HG02840 (cell line): Measurements from ENCODE around the gene ADIPOR2.
"Not testable (repeated sequence)": the region's sequence is repeated elsewhere in the genome, so short reads cannot be mapped to it uniquely, and the experiment has no call there.

Experiments
- ATAC-seq: cut with Tn5 transposase; IDR thresholded peaks from one replicate; pipeline ENCODE4 v1.9.1; 2021; ENCODE audit warnings: mild to moderate bottlenecking, moderate library complexity, moderate number of reproducible peaks; ENCODE audit not compliant: unreplicated experiment, low FRiP score

Gene ADIPOR2

DNA sequence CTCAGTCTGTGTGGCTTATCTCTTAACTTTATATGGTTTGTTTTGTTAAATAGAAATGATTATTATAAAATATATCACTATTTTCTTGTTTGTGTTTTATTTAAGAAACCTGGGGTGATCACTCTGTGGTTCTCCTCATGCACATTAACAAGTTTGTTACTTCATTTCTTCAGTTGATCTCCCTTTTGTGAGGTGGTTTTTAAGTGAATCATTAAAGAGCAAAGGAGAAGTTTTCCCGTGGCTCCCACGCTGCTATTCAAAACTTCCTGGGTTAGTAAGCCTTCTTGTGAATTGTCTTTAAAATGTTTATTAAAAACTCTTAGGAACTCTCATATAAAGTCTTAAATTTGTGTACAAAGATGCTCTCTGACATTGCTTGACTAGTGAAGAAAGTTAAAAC, 11.8 kb downstream of the ADIPOR2 start:
- ATAC-seq: no peak

DNA sequence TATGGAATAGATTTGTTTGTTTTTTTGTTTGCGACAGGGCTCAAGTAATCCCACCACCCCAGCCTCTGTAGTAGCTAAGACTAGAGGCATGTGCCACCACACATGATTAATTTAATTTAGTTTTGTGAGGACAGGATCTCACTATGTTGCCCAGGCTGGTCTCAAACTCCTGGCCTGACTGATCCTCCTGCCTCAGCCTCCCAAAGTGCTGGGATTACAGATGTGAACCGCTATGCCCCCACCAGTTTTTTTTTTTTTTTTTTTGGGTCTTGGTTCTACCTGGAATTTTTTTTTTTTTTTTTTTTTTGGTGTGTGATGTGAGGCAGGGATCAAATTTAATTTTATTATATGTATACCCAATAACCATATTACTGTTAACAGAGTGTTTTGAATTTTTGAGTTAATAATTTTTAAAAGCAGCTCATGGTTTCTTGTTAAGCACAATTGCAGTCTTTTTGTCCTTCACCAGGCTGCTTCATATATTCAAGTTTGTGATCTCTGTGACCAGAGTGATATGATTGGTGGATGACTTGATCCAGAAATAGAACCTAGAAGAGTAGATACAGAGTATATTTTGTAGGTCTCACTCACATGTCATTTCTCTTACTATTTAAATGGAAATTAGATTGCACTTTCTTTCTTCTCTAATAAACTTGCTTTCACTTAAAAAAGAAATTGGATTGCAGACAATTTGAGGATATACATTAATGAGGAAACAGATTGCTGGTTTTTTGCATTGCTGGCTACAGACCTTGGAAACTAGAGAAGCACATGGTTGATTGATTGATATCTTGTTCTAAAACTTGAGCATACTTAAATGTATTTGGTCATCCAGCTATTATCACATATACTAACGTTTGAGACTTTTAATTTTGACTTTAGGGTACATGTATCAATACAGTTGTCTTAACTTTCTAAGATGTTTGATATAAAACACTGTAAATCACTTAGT, 13.2 kb downstream of the ADIPOR2 start:
- no peak for ATAC-seq

DNA sequence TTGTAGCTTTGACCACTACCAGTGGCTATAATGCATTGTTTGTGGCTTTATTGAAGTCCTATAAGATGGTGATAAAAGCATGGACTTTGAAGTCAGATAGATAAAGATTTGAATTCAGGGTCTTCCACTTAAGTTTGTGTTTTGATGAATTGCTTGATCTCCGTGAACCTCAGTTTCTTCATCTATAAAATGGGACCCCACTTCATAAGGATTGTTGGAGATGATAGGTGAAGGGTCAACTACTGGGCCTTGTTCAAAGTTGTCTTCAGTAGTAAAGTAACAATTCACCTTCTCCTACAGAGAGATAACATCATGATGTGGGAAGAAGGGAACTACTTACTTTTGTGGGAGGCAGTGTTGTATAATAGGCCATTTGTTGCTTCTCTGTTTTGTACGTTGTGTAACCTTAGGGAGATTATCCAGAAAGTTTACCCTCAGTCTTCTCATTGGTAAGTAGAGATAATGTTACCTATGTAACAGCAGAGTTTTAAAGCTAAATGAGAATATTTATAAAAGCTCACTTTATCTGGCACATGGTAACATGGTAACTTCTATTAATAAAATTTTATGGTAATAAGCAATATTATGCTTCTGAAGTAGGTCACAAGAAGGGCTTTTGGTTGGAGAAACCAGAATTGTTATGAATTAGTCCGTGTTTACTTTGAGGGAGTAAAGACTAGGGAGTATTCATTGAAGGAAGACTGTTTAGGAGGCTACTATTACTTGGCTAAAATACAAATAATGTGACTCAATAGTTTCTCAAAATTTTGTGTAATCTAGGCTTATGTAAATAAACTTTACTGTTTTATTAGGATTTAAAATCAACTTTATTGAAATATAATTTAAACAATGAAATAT, 15.1 kb downstream of the ADIPOR2 start:
- no peak for ATAC-seq

DNA sequence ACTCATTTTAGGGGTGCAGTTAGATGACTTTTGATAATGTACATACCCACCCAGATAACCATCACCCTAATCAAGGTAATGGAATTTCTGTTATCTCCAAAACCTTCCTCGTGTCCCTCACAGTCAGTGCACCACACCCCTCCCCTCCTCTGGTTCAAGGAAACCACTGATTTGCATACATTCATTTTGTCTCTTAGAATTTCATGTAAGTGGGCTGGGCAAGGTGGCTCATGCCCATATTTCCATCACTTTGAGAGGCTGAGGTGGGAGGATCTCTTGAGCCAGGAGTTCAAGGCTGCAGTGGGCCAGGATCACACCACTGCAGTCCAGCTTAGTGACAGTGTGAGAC, 15.7 kb downstream of the ADIPOR2 start:
- ATAC-seq: no peak

DNA sequence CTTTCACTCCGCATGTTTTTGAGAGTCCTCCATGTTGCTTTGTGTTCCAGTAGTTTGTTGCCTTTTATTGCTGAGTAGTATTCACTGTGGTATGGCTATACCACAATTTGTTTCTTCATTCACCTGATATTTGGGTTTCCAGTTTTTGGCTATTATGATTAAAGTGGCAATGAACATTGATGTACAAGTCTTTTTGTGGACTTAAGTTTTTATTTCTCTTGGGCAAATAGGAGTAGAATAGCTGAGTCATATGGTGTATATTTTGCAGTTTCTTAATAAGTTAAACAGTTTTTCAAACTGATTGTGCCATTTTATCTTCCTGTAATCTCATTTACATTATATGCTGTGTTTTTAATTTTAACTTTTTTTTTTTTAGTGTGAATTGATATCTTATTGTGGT, 16.2 kb downstream of the ADIPOR2 start:
- ATAC-seq: no peak

DNA sequence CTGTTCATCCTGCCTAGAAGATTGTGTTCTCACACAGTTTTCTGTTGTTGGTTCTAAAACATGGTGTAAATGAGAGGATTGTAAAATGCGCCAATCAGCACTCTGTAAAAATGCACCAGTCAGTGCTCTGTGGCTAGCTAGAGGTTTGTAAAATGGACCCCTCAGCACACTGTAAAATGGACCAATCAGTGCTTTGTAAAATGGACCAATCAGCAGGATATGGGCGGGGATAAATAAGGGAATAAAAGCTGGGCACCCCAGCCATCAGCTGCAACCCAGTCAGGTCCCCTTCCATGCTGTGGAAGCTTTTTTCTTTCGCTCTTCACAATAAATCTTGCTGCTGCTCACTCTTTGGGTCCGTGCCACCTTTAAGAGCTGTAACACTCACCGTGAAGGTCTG, 19.1 kb downstream of the ADIPOR2 start:
- not testable (repeated sequence) for ATAC-seq

DNA sequence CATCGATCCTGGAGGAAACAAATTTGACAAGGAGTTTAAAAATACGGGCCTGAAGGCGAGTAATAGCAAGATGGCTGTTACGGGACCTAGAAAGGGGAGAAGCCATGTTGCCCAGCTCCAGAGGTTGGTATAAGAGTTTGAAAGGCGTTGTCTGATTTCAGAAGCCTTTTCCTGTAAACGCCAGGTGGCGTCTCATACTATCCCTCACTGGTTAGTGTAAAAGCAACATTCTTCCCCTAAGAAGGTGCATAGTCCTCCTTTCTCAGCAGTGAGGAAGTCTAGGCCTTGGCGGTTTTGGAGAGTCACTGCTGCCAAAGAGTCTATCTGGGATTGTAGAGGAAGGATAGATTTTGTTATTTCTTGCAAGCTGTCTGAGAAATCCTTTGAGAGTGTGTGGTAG, 20.0 kb downstream of the ADIPOR2 start:
- ATAC-seq: not testable (repeated sequence)

DNA sequence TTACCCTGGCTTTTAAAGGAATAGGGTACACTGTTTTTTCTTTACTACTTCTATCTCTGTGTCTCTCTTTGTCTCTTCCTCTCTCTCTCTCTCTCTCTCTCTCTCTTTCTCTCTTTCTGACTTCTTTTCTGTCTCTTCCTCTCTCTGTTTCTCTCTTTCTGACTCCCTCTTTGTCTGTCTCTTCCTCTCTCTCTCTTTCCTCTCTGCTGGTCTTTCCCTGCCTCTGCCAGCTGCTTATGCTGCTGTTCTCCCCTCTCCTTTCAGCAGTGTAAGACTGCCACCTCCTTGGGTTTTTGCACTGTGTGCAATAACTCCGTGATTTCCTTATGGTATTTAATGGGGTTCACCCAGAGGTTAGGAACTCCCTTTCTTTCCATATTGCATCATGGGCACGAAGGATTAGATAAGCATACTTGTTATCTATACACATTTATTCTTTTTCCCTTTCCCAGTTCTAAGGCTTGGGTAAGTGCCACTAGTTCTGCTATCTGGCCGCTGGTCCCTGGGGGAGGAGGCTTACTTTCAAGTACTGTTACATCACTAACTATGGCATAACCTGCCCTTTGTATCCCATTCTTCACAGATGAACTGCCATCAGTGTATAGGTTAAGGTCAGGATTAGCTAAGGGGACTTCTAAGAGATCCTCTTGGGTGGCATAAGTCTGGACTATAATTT, 20.8 kb downstream of the ADIPOR2 start:
- ATAC-seq: not testable (repeated sequence)

DNA sequence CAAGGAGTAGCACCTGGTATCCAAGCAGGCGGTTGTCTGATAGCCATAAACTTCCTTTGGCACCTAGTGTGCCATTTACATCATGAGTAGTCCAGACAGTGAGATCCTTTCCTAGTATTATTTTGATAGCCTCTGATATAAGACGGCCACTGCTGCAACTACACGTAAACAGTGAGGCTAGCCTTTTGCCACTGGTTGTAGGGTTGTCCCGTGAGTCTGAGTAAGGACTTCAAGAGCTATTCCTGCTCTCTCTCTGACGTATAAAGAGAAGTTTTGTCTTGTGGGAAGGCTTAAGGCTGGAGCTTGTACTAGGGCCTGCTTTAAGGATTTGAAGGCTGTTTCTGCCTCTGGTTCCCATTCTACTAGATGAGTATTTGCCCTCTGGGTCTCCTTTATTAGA, 21.4 kb downstream of the ADIPOR2 start:
- not testable (repeated sequence) for ATAC-seq

DNA sequence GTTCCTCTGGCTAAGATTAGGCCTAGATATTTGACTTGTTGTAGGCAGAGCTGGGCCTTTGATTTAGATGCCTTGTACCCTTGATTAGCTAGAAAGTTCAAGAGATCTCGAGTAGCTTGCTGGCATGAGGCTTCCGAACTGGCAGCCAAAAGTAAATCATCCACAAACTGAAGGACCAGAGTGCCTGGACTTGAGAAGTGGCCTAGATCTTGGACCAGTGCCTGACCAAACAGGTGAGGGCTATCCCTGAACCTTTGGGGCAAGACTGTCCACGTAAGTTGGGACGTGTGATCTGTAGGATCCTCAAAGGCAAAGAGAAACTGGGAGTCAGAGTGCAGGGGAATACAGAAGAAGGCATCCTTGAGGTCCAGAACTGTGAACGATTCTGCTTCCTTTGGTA, 22.0 kb downstream of the ADIPOR2 start:
- ATAC-seq: not testable (repeated sequence)

DNA sequence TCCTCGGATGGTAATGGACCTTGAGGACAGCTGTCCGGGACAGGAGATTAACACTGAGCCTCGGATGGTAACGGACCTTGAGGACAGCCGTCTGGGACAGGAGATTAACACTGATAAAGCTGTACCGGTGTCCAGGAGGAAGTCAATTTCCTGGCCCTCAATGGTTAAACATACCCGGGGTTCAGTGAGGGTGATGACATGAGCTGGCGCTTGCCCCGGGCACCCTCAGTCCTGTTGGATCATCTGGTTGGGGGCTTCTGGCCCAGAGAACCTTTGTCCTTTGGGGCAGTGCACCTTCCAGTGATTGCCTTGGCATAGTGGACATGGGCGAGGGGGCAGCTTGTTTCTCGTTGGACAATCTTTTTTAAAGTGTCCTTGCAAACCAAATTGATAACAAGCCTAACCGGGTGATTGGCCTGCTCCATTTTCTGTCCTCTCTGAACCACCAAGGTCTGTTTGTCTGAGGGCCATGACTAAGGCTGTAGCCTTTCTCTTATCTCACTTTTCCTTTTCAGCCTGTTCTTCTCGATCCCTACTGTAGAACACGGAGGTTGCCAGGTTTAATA, 23.0 kb downstream of the ADIPOR2 start:
- ATAC-seq: not testable (repeated sequence)

DNA sequence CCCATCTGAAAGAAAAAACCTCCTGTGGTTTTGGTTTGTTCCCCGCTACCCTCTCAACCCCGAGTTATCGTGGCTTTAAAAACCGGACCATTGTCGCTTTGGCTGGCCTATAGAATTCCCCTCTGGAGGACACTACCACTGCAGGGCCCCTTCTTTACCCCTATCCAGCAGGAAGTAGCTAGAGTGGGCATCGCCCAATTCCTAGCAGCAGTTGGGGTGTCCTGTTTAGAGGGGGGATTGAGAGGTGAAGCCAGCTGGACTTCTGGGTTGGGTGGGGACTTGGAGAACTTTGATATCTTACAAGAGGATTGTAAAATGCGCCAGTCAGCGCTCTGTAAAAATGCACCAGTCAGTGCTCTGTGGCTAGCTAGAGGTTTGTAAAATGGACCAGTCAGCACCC, 24.6 kb downstream of the ADIPOR2 start:
- ATAC-seq: not testable (repeated sequence)

DNA sequence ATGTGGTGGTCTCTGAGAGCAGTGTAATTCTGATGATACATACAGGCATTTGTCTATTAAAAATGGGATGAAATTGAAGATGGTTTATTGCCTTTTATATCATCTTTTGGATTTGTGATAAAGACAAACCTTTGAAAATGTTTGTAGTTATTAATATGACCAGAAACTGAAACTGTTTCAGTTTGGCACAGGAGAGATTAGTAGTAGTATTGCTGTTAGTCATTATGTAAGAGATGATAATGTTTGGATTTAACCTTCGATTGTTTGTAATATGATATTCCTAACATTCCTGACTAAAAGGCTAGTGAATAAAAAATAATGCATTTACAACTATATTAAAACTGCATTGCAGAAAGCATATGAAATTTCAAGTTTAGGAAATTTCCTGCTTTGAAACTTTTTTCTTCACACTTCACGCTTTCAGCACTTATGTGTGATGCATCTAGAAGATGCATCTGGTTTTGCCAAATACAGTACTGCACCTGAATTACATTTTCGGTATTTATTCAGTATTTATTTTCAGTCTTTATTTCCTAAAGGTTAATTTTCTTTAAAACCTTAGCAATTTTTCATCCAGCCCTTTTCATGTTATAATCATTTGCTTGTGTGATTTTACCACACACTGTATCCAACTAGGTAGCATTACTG, 25.5 kb downstream of the ADIPOR2 start:
- no peak for ATAC-seq

DNA sequence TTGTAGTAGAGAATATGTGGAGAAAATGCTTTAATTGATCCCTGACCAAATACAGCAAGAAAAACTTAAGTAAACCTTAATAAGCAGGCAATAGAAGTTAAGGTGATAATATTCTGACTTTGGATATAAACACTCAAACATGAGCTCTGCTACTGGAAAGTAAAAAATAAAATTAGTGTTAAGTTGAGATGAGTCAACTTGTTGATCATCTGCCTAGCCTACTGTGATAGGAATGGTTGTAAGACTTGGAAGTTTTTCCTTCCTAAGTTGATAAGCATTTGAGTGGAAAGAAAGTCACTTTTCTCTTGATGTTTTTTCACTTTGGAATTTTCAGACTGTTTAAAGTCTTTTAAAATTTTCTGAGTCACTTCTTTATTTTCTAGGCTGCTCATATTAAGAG, 26.0 kb downstream of the ADIPOR2 start:
- no peak for ATAC-seq

DNA sequence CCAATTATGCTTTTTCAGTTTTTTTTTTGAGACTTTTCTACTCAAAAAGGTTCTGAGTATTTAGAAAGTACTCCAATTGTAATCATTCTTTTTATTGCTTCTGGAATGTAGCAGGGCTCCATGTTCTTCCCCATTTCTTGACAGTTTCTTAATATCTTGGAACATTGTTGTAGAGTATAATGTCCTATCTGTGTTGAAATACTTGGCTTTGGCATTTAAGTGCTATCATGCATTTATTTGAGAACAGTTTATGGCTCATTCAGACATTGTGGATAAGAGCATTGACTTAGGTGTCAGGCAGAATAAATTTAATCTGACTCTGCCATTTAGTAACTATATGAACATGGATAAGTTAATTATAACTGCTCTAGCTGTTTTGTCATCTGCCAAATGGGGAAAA, 28.3 kb downstream of the ADIPOR2 start:
- no peak for ATAC-seq

DNA sequence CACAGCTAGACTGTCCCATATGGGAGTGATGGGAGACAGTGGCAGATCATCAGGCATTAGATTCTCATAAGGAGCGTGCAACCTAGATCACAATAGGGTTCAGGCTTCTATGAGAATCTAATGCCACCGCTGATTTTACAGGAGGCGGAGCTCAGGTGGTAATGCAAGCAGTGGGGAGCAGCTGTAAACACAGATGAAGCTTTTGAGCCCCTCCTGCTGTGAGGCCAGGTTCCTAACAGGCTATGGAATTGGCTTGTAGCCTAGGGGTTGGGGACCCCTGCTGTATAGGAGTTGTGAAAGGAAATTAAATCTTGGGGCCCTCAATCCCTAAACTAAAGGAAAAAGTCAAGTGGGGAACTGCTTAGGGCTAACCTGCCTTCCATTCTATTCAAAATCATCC, 29.6 kb downstream of the ADIPOR2 start:
- ATAC-seq: no peak

DNA sequence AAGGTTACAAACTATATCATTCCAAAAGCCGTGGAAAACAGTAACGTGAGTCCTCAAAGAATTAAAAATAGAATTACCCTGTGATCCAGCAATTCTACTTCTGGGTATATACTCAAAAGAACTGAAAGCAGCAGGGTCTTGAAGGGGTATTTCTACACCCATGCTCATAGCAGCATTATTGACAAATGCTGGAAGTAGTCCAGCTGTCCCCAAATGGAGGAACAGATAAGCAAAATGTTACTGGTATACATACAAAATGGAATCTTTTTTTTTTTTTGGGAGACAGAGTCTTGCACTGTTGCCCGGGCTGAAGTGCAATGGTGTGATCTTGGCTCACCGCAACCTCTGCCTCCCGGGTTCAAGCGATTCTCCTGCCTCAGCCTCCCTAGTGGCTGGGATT, 32.9 kb downstream of the ADIPOR2 start:
- no peak for ATAC-seq

DNA sequence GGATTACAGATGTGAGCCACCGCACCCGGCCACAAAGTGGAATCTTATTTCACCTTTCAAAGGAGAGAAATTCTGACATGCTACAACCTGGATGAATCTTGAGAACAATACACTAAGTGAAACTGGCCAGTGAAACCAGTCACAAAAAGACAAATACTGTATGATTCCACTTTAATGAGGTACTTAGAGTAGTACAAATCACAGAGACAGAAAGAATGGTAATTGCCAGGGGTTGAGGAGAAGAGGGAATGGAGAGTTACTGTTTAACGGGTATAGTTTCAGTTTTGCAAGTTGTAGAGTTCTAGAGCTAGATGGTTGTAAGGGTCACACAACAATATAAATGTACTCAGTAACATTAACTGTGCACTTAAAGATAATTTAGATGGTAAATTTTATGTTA, 33.4 kb downstream of the ADIPOR2 start:
- no peak for ATAC-seq

DNA sequence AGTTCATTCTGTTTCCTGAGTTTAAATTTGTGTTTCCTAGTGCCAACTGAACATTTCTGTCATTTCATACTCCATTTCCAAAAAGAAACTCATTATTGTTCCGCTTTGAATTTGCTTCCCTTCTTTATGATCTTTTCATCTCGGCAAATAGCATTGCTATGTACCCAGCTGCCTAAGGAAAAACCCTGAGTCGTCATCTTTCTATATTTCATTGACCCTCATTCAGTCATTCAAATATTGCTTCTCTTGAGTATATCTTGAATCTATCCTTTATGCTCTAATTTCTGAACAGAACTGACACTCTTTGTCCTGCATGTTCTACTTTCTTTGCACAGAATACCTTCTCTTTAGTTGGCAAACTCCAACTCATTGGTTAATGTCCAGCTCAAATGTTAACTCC, 35.9 kb downstream of the ADIPOR2 start:
- no peak for ATAC-seq

DNA sequence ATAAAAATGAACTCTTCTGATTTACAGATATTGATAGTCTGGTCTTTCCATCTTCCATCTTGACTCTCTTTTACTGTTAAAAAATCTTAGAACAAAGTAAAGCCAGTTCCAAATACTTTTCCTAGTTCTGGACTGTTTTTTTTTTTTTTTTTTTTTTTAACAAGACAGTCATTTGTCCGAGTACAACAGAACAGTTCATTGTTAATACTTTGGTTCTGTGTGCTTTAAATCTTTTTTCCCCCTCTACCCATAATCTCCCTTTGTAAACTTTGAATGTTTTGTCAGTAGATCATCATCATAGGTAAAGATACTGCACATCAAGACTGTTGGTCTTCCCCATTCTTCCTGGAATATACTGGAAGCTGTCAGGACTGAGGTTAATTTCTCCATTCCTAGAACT, 38.0 kb downstream of the ADIPOR2 start:
- ATAC-seq: no peak
